Activated CD4-positive, alpha-beta T cell treated with anti-CD3 and anti-CD28 coated beads, Interleukin-2, amount 50 U/mL, for 48 hours (primary cell): Measurements from ENCODE around the gene ASCC1.

ENCODE experiments used
- DNase-seq, 2 experiments: peaks; one replicate each; pipeline ENCODE4 v3.0.0-alpha.2; 2020

ASCC1 gene

DNA sequence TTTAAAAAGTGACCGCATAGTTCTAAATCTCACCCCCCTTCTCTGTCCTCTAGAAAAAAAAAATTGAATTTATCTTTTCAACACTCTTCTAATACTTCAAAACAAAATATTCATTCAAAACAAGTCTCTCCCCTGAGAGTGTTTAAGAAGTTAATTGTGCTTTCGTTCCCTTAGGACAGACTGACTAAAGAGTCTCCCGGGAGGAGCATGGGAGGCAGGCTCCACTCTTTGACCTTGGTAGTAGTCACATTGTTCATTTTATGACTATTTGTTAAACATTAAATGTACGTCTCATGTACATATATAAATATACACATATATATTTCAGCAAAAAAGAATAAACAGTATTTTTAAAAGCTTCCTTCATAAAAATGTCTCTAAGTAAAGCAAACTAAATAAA, 92.5 kb downstream of the ASCC1 start:
- DNase-seq, result no peak

DNA sequence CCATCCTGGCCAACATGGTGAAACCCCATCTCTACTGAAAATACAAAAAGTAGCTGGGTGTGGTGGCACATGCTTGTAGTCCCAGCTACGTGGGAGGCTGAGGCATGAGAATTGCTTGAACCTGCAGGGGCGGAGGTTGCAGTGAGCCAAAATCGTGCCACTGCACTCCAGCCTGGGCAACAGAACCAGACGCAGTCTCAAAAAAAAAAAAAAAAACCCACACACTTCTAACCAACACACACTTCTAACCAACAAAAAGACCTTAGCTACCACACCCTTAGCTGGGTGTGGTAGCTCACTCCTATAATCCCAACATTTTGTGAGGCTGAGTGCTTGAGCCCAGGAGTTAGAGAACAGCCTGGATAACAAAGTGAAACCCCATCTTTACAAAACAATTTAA, 93.9 kb downstream of the ASCC1 start:
- DNase-seq, result peak; percentile 24 to 37

DNA sequence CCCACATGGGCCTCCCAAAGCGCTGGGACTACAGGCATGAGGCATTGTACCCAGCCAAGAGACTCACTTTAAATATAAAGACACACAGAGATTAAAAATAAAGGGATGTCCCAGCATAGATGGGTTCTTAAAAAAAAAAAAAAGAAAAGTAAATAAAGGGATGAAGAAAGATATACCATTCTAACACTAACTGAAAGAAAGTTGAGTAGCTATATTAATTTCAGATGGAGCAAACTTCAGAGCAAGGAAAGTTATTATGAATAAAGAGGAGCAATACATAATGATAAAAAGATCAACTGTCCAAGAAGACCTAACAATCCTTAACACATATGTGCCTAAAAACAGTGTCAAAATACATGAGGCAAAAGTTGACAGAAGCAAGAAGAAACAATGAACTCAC, 94.7 kb downstream of the ASCC1 start:
- no peak for DNase-seq

DNA sequence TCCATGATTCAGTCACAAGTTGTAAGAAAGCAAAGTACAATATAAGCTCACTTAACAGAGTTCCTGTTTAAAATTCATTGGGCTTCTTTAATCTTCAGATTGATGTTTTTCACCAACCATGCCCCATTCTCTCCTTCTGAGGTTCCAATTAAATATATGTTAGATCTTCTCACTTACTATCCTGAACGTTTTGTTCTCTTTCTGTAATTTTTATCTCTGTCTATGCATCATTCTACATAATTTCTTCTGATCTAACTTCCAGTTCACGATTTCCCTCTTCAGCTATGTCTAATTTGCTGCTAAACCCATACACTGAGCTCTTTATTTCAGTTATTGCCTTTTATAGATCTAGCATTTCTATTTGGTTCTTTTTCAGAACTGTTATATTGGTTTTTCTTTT, 99.7 kb downstream of the ASCC1 start:
- no peak for DNase-seq

DNA sequence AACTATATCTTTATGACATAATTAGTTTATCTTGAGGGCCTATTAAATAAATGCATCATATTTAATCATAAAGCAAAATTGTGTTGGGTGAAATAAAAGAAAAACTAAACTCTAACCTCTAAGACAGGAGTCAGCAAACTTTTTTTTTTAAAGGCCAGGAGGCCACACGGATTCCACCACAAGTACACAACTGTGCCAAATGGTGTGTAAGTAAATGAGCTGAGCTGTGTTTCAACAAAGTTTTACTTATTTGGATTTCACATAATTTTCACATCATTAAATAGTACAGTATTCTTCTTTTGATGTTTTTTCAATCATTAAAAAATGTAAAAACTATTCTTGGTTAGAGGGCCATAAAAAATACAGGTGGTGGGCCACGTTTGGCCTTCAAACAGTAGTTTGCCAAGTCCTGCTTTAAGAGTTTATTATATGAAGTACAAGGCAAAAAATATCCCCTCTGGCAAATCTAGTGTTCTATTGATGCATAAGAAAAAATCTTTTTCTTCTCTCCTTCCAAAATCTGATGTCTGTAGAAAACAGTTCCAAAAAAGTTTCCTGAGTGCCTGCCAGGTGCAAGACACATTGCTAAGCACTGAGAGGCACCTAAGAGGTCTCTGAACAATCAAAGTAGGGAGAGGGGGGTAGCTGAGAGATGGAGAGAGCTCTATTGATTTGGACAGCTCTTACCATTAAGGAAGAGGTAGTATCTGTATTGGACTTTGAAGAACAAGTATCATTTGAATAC, 101.2 kb downstream of the ASCC1 start:
- DNase-seq, result no peak

DNA sequence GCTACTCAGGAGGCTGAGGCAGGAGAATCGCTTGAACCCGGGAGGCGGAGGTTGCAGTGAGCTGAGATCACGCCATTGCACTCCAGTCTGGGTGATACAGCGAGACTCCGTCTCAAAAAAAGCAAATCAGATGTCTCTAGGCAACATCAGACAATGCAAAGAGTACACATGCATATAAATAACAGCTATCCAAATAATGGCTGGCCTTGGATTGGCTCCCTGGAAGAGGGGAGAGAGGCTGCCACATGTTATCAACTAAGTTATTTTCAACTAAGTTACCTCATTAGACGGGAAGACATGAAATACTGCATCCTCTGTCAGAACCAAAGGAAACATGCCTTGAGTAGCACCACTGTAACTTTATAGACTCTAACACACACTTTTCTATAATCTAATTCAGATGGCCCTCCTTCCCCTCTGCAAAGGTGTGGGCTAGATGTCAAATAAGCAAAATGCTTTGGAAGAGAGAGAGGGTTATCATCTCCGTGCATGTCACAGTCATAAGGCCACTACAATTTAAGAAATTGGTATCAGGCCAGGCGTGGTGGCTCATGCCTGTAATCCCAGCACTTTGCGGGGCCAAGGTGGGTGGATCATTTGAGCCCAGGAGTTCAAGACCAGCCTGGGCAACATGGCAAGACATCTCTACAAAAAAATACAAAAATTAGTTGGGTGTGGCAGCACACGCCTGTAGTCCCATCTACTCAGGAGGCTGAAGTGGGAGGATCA, 105.2 kb downstream of the ASCC1 start:
- DNase-seq, result no peak

DNA sequence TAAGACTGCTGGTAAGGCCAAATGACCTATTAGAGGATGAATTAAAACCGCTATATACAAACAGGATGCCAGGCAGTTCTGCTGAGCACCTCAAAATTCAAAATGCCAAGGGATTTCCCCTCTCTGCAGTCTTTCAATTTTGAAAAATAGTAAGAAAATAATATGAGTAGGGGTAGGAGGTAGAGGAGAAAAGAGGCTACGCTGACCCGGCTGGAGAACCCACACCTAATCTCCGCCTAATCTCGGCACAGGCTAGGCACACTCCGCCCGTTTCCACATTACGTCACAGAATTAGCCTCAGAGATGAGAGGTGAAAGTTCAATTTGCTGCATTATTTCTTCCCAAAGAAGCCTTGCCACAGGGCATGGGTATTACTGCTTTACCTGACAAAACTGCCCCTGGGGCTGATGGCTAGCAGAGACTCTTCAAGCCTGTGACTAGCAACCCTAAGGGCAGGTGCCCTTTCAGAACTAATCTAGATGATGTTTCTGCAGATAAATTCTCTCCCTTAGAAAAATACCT, 106.4 kb downstream of the ASCC1 start:
- no peak for DNase-seq

DNA sequence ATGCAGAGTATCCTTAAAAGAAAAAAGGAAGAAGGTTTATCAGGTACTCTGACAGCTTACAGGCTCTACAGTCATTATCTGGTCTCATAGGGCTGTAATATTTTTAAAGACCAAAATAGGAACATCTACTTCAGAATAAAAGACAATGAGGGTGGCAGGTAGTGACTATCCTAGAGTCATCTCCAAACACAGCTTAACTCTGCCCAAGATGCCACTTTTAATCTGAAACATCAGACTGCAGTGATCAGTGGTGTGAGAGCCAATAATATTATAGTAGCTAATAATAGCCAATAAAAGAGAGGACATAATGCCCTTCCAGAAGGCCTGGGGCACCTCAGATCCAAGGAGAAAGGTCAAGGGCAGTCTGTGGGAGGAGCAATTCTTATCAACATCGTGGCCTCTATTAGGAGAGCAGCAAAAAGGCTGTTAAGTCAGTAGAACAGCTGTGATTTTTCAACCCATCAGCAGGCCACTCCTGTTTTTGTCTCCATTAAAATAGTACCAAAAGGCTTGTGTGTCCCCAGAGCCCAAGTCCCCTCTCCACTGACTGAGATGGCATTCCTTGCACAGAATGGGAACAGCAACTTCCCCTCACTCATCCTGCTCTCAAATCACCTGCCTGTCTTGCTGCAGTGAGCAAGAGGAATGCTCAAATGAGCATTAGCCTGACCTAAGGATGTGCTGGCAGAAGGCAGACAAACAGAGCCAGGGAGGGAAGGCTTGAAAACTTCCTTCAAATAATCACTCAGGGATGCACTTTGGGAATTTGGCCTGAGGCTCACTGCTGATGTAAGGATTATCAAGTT, 107.0 kb downstream of the ASCC1 start:
- no peak for DNase-seq

DNA sequence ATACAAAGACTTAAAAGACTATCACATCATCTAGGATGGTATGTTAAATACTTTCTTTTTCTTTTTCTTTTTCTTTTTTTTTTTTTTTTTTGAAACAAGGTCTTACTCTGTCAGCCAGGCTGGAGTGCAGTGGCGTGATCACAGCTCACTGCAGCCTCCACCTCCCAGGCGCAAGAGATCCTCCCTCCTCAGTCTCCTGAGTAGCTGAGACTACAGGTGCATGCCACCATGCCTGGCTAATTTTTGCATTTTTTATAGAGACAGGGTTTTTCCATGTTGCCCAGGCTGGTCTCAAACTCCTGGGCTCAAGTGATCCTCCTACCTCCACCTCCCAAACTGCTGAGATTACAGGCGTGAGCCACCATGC, 108.1 kb downstream of the ASCC1 start:
- DNase-seq, result peak in 1 of 2 experiments; percentile 18

DNA sequence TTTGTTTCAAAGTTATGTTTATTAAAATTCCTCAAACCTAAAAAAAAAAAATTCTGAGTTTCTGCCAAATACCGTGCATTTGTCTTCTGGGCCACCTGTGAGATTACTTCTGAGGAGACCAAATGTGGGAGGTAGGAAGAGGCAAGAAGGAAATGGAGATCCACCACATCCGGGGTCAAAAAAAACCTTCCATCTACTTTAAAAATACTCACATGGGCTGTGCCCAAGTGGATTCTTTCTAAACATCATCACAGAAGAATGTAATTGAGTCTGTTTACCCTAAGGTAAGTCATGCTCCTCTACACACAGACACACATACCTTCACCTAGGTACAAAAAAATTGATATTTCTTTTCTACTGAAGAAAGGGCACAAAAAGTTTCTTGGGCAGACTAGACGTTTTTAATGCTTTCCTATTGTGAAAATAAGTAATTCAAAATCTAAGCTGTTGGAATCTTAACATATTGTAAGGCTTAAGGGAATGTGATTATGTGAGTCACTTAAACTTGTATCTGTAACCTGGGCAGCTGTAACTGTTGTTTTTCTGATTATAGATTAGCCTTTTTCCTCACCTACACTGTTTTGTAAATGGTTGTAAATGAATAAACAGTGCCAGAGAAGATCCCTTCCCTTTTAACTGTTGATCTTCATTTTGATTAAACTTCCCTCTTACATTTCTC, 108.6 kb downstream of the ASCC1 start:
- no peak for DNase-seq

DNA sequence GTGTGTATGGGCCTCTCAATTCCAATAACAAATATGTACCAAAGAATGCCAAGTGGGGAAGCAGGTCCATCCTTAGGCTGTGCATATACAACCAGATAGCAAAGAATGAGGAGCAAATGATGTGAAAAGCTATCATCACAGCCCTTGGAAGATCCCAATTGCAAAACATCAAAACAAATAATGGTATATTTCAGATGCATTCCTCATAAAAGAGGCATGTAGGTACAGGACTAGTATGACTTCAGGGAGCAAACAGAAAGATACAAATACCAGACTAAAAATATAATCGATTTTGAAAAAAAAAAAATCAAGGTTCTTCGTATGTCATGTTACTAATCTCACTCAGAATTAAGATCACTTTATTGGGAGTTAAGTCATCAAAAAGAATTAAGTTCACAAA, 109.2 kb downstream of the ASCC1 start:
- no peak for DNase-seq

DNA sequence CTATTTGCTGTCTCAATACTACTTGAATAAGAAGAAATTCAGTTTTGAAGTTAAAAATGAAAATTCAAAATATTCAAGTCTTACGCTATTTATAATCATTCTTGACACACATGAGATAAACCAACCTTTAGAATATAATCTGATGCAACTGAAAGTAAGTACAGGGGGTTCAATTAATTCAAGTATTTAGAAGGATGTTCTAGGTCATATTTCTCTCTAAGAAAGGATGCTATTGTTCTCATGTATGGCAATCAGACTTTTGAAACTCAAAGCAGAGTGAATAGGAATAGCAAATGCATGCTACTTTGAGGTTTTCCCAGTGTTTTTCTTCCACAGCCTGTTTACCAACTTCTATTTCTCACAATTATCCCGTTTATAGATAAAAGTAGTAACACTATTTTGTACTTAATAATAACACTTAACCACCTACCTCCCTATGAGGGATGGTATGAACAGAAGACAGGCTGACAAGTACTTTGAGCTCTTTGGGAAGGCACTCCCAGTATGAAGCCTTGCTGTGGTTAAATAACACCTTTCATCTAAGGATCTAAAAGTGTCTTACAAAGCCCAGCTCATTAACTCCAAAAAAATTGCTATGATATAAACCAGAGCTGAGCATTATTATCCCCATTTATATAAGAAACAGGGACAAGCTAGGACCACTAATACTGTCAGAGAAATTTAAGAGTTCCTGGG, 109.8 kb downstream of the ASCC1 start:
- no peak for DNase-seq

DNA sequence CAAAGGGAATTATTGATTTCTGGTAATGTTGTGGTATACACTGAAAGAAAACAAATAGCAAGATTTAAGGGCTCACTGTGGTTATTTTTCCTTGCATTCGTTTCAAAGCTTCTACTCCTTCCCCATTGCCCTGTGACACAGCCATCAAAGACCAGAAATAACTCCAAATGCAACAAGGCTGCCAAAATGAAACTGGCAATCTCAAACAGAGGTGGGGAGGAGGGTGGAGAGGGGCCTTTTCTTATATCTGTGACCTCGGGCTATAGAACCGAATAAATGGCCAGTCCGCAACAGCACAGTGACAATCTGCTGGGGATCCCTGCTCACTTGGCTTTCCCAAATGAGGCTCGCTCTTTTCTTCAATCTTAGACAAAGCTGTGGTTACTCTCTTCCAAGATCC, 110.4 kb downstream of the ASCC1 start:
- DNase-seq, result no peak

DNA sequence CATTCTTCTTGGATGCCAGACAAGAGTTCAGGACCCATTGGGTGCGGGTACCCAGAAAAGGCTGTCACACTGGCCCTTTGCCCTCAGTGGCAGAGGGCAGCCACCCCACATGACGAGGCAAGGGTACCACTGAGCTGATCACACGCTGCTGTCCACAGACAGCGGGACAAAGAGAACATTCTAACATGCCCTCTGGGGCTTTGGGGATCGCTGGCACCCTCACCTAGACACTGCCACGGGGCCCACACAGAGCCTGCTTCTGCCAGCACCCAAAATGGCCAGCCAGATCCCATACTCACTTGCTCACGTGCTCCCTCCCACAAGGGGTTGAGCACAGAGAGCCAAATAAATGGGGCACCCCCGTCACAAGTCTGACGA, 111.0 kb downstream of the ASCC1 start:
- no peak for DNase-seq

DNA sequence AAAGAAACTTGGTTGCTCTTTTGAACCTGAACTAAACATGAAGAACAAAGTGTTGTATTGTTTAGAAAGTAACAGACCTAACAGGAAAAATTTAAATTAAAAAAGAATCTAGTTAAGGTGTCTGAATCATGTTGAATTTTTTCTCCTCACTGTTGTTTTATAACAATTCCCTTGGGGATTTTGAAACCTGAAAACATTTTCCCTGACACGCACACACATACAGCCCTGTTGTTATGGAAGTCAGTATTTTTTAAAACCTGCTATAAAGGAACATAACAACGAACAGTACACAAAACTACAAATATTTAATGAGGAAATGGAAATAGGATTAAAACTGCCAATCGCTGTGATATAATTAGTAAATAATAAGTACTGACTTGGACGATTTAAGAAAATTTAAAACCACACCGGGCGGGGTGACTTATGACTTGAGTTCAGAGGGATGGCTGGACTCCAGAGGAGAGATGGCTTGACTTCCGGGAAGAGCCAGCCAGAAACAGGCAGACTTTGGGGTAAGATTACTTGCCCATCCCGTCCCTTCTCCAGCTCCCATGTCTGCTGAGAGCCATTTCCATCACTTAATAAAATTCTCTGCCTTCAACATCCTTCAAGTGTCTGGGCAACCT, 111.5 kb downstream of the ASCC1 start:
- DNase-seq, result no peak

DNA sequence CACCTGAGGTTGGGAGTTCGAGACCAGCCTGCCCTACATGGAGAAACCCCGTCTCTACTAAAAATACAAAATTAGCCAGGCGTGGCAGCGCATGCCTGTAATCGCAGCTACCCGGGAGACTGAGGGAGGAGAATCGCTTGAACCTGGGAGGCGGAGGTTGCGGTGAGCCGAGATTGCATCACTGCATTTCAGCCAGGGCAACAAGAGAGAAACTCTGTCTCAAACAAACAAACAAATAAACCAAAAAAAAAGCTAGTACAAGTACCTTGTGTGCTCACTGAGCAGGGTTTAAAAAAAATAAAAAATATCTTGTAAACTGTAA, 116.5 kb downstream of the ASCC1 start:
- no peak for DNase-seq

DNA sequence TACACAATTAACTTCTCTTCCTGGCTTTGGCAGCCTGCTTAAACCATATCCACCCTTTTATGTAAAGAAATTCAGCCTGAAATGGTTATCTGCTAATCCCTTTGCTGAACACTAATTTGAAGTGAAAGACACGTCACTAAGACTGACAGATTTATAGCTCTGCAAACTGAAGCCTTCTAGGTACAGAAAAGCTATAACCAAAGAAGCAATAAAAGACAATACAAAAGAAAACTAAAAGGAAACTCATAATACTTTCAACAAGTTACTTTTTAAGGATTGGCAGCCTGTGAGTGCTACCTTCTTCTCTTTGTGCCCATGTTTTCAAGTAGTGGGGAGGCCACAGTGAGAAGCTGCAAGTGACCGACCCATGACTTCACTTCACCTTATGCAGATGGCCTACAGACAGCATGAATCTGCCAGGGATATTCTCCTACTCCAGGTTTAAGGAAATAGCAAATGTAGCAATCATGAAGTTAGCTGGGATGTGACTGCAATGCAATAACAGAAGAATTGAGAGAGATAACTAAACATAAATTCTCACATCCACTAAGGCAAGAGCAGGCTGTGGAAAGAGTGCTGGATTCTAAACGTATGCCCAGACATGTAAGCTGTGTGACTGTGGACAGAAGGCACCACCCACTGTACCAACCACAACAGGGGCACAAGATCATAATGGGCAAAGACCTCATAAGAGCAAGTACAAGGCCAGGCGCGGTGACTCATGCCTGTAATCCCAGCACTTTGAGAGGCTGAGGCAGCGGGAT, 117.1 kb downstream of the ASCC1 start:
- no peak for DNase-seq

DNA sequence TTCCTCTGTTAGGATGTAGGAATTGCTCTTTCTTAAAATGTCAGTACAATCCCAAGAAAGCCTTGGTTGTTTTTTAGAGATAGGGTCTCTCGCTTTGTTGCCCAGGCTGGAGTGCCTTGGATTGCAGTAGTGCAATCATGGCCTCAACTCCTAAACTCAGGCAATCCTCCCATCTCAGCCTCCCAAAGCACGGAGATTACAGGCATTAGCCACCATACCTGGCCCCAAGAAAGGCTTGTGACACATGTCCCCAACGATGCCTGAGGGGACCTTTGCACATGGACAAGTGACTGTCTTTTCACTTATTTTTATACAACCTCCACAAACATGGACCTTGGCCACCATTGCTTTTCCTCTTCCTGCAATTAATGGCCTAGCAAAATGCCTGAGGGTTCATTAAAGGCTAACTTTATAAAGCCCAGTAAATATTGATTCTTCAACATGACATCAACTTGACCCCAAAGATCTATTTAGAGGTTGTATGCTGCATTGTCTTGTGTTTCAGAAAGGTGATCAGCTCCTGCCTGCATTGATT, 117.7 kb downstream of the ASCC1 start:
- no peak for DNase-seq

DNA sequence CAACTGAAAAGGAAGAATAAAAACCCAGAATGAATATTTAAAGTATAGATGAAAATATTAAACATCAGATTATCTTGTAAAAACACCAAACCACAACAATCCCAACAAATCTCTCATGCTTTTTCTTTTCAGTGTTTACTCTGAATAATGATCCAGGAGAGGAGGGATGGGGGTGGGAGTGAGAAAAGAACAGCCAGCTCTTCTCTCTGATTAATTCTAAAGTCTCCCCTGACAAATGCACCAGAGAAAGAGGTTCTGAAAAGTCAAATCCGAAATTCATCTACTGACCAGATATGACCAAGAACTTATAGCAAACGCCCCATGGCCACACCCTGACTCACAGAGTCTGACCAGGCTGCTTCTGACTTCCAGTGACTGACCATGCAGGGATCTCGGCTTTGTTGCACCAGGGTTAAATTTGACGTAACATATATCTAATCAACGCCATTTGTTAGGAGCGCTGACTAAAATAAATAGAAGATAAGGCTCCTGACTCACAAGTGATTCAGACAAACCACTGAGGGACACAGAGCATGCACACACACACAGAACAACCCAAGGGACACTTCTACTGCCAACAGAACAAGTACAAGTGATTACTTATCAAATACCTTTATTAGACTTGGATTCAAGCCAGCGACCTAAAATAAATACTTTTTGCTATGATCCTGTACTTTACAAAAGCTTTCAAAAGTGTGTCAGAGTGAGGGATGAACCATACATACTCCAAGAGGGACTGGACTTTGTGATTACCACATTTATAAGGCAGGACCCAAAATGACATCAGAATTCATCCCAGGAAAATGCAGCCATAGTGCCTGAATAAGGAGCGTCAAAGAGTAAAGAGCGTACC, 118.4 kb downstream of the ASCC1 start:
- no peak for DNase-seq
